ENCODE measurements around the gene TP53I11.

The TP53I11 gene

GRCh38 chr11:44885065-44885810 is 65.4 kb downstream of the TP53I11 start:
- H3K9me3 ChIP-seq (ENCODE audit: severe bottlenecking): no peaks in the 10 kb centered on the region
- no peak overlapping the region for H3K27ac ChIP-seq (ENCODE audit: poor library complexity, severe bottlenecking)
- H3K27me3 ChIP-seq (ENCODE audit: insufficient read depth, poor library complexity, severe bottlenecking): no peaks in the 10 kb centered on the region
- TF ChIP-seq CTCF (IDR thresholded peaks at IDR 0.05; ENCODE audit: poor library complexity, severe bottlenecking): no peak
- DNase-seq (ENCODE audit: low spot score): no peak
- ATAC-seq (ENCODE audit: low read depth): no peak
- H3K4me3 ChIP-seq (ENCODE audit: severe bottlenecking): no peak overlapping the region
- H3K36me3 ChIP-seq (ENCODE audit: low read depth): no peaks in the 10 kb centered on the region
- no peaks in the 10 kb centered on the region for H3K4me1 ChIP-seq (ENCODE audit: insufficient read depth, poor library complexity, severe bottlenecking)

GRCh38 chr11:44884056-44884455 is 66.6 kb downstream of the TP53I11 start:
- H3K4me3 ChIP-seq (ENCODE audit: severe bottlenecking): no peak overlapping the region
- no peak overlapping the region for H3K27ac ChIP-seq (ENCODE audit: poor library complexity, severe bottlenecking)
- DNase-seq (ENCODE audit: low spot score) (no peak), ATAC-seq (ENCODE audit: low read depth) (no peak)
- H3K27me3 ChIP-seq (ENCODE audit: insufficient read depth, poor library complexity, severe bottlenecking): no peaks in the 10 kb centered on the region
- H3K4me1 ChIP-seq (ENCODE audit: insufficient read depth, poor library complexity, severe bottlenecking): no peaks in the 10 kb centered on the region
- no peaks in the 10 kb centered on the region for H3K9me3 ChIP-seq (ENCODE audit: severe bottlenecking)
- TF ChIP-seq CTCF (IDR thresholded peaks at IDR 0.05; ENCODE audit: poor library complexity, severe bottlenecking): no peak
- no peaks in the 10 kb centered on the region for H3K36me3 ChIP-seq (ENCODE audit: low read depth)

- H3K36me3 ChIP-seq (ENCODE audit: low read depth): no peaks in the 10 kb centered on the region
- DNase-seq (ENCODE audit: low spot score) (no peak), ATAC-seq (ENCODE audit: low read depth) (no peak)
- no peaks in the 10 kb centered on the region for H3K27me3 ChIP-seq (ENCODE audit: insufficient read depth, poor library complexity, severe bottlenecking)
- no peak for TF ChIP-seq CTCF (IDR thresholded peaks at IDR 0.05; ENCODE audit: poor library complexity, severe bottlenecking)
- H3K9me3 ChIP-seq (ENCODE audit: severe bottlenecking): no peaks in the 10 kb centered on the region
- no peaks in the 10 kb centered on the region for H3K4me1 ChIP-seq (ENCODE audit: insufficient read depth, poor library complexity, severe bottlenecking)
- no peak overlapping the region for H3K4me3 ChIP-seq (ENCODE audit: severe bottlenecking)
- no peak overlapping the region for H3K27ac ChIP-seq (ENCODE audit: poor library complexity, severe bottlenecking)
Measured at GRCh38 chr11:44883277-44883676, 67.4 kb downstream of the TP53I11 start.

Measured in RWPE2 (cell line).